GM12878 (cell line): ENCODE measurements around the gene LRRC56. TPM values are rescaled to one million over a fixed set of nuclear protein-coding genes. Genes with fewer than 3 reads are reported as not detected.

Source experiments
- BCL11A ChIP-seq: IDR thresholded peaks from 2 replicates; pipeline ENCODE4 v1.6.1; 2011; ENCODE audit warnings: low read depth, low read length
- CBX5 ChIP-seq: sonication (generic); IDR thresholded peaks from 2 replicates; pipeline ENCODE4 v1.6.1; 2016; ENCODE audit warnings: low read depth, moderate library complexity, mild to moderate bottlenecking, inconsistent platforms
- EP300 ChIP-seq, 2 experiments: fragments of 150-350 bp in 1 of 2; IDR thresholded peaks; 2 replicates each; pipeline ENCODE4 v1.6.1; 2011 to 2012; ENCODE audit warnings: low read depth in 2 of 2, low read length in 2 of 2, borderline replicate concordance in 1 of 2, improper control_type of control experiment in 1 of 2, inconsistent platforms in 1 of 2; ENCODE audit not compliant: control insufficient read depth in 1 of 2
- ESRRA ChIP-seq: IDR thresholded peaks from 2 replicates; pipeline ENCODE4 v1.6.1; 2012; ENCODE audit warnings: mild to moderate bottlenecking, low read length, improper control_type of control experiment
- EZH2 ChIP-seq: IDR thresholded peaks from 2 replicates; pipeline ENCODE4 v1.6.1; 2012; ENCODE audit warnings: low read depth, mild to moderate bottlenecking, control low read depth, inconsistent platforms, low read length, borderline replicate concordance; ENCODE audit not compliant: control insufficient read depth
- GATAD2B ChIP-seq: fragments of 450-650 bp; conservative IDR thresholded peaks from 2 replicates; pipeline ENCODE4 v1.6.1; 2017; ENCODE audit warnings: low read depth, mild to moderate bottlenecking, moderate library complexity
- HDGF ChIP-seq: fragments of 450-650 bp; IDR thresholded peaks from 2 replicates; pipeline ENCODE4 v1.6.1; 2016; ENCODE audit warnings: antibody characterized with exemption
- IKZF1 ChIP-seq: fragments of 450-650 bp; conservative IDR thresholded peaks from 2 replicates; pipeline ENCODE4 v1.6.1; 2017; ENCODE audit warnings: antibody characterized with exemption, mild to moderate bottlenecking
- JUNB ChIP-seq: IDR thresholded peaks from 2 replicates; pipeline ENCODE4 v1.6.1; 2016; ENCODE audit warnings: antibody characterized with exemption, mild to moderate bottlenecking
- JUND ChIP-seq: IDR thresholded peaks from 2 replicates; pipeline ENCODE4 v1.6.1; 2012; ENCODE audit warnings: low read depth, mild to moderate bottlenecking, low read length, improper control_type of control experiment, moderate library complexity
- MTA3 ChIP-seq: IDR thresholded peaks from 2 replicates; pipeline ENCODE4 v1.6.1; 2012; ENCODE audit warnings: low read length, inconsistent platforms, borderline replicate concordance
- MYB ChIP-seq: fragments of 150-350 bp; IDR thresholded peaks from 2 replicates; pipeline ENCODE4 v1.6.1; 2014; ENCODE audit warnings: mild to moderate bottlenecking, low read depth, low read length, borderline replicate concordance
- MYC ChIP-seq: IDR thresholded peaks from 2 replicates; pipeline ENCODE4 v1.6.1; 2011; ENCODE audit warnings: mild to moderate bottlenecking, low read length, moderate library complexity, inconsistent platforms; ENCODE audit not compliant: insufficient read depth, insufficient replicate concordance, insufficient read length, severe bottlenecking
- NFYA ChIP-seq: IDR thresholded peaks from 2 replicates; pipeline ENCODE4 v1.6.1; 2011; ENCODE audit warnings: low read depth, mild to moderate bottlenecking, low read length, improper control_type of control experiment, borderline replicate concordance
- NFYB ChIP-seq: IDR thresholded peaks from 2 replicates; pipeline ENCODE4 v1.6.1; 2011; ENCODE audit warnings: low read depth, mild to moderate bottlenecking, low read length, improper control_type of control experiment, moderate library complexity; ENCODE audit not compliant: insufficient read depth
- PML ChIP-seq: IDR thresholded peaks from 2 replicates; pipeline ENCODE4 v1.6.1; 2012; ENCODE audit warnings: low read length, inconsistent platforms
- POLR2AphosphoS2 ChIP-seq: IDR thresholded peaks from 2 replicates; pipeline ENCODE4 v1.6.1; 2011; ENCODE audit warnings: low read depth, mild to moderate bottlenecking, low read length, improper control_type of control experiment, moderate library complexity
- POLR2AphosphoS5 ChIP-seq: IDR thresholded peaks from 2 replicates; pipeline ENCODE4 v1.6.1; 2011; ENCODE audit warnings: mild to moderate bottlenecking, low read length, inconsistent platforms
- POU2F2 ChIP-seq: IDR thresholded peaks from 3 replicates; pipeline ENCODE4 v1.6.1; 2011; ENCODE audit warnings: low read depth, mild to moderate bottlenecking, low read length, borderline replicate concordance
- SREBF2 ChIP-seq: IDR thresholded peaks from 2 replicates; pipeline ENCODE4 v1.6.1; 2012; ENCODE audit warnings: mild to moderate bottlenecking, low read length
- STAT1 ChIP-seq: fragments of 450-650 bp; conservative IDR thresholded peaks from 2 replicates; pipeline ENCODE4 v1.6.1; 2014; ENCODE audit warnings: antibody characterized with exemption, mild to moderate bottlenecking
- SUZ12 ChIP-seq: fragments of 200-600 bp; sonication (generic); IDR thresholded peaks from one replicate; pipeline ENCODE4 v1.6.1; 2018; ENCODE audit warnings: antibody characterized with exemption, mild to moderate bottlenecking; ENCODE audit not compliant: unreplicated experiment
- ZBTB33 ChIP-seq: fragments of 450-650 bp; IDR thresholded peaks from 2 replicates; pipeline ENCODE4 v1.6.1; 2017; ENCODE audit warnings: mild to moderate bottlenecking
- ZNF384 ChIP-seq: IDR thresholded peaks from 2 replicates; pipeline ENCODE4 v1.6.1; 2012; ENCODE audit warnings: low read depth, mild to moderate bottlenecking, low read length, improper control_type of control experiment, borderline replicate concordance
- ZNF622 ChIP-seq: fragments of 450-650 bp; IDR thresholded peaks from 2 replicates; pipeline ENCODE4 v1.6.1; 2017; ENCODE audit warnings: mild to moderate bottlenecking, inconsistent platforms
- polyA plus RNA-seq, 11 experiments: library from polyadenylated mRNA; depleted of rRNA in 4 of 11; unstranded in 6 of 11; stranded (reverse) in 5 of 11; fragments of >200 nt; fragmentation: Nextera tagmentation in 4 of 11; fragmentation: Illumina TruSeq in 1 of 11; extraction: Ambion mirVana in 4 of 11; extraction: Trizol in 1 of 11; gene quantifications; 1 replicate in 1 of 11; 2 replicates in 10 of 11; pipeline versions ENCODE4 v1.2.1 to v1.2.3, GENCODE V29; 2011 to 2016; ENCODE audit warnings: inconsistent platforms in 2 of 11, missing spikeins in 2 of 11, low read depth in 1 of 11
- total RNA-seq, 4 experiments: library from RNA; depleted of rRNA in 3 of 4; stranded (reverse); fragments of >200 nt in 3 of 4; fragmentation: Illumina TruSeq in 1 of 4; extraction: Trizol in 1 of 4; gene quantifications; 2 replicates each; pipeline versions ENCODE4 v1.2.1 to v1.2.3, GENCODE V29; 2013 to 2021
- TF ChIP-seq, protein P1 (sequence below): IDR thresholded peaks from 2 replicates; pipeline ENCODE4 v1.6.1; 2012; ENCODE audit warnings: low read depth, low read length, improper control_type of control experiment
- TF ChIP-seq, protein P2 (sequence below): IDR thresholded peaks from 2 replicates; pipeline ENCODE4 v1.6.1; 2011; ENCODE audit warnings: borderline replicate concordance, low read depth, mild to moderate bottlenecking, moderate library complexity, low read length; ENCODE audit not compliant: insufficient read depth, poor library complexity, severe bottlenecking

The LRRC56 gene
- total and polyA plus RNA-seq, 10 of the 15 experiments (the other 5 are each of a cell fraction or from before 2014, with no cell fraction given), result 0.02 to 1.9 (median 0.75) TPM; not detected in 1

DNA sequence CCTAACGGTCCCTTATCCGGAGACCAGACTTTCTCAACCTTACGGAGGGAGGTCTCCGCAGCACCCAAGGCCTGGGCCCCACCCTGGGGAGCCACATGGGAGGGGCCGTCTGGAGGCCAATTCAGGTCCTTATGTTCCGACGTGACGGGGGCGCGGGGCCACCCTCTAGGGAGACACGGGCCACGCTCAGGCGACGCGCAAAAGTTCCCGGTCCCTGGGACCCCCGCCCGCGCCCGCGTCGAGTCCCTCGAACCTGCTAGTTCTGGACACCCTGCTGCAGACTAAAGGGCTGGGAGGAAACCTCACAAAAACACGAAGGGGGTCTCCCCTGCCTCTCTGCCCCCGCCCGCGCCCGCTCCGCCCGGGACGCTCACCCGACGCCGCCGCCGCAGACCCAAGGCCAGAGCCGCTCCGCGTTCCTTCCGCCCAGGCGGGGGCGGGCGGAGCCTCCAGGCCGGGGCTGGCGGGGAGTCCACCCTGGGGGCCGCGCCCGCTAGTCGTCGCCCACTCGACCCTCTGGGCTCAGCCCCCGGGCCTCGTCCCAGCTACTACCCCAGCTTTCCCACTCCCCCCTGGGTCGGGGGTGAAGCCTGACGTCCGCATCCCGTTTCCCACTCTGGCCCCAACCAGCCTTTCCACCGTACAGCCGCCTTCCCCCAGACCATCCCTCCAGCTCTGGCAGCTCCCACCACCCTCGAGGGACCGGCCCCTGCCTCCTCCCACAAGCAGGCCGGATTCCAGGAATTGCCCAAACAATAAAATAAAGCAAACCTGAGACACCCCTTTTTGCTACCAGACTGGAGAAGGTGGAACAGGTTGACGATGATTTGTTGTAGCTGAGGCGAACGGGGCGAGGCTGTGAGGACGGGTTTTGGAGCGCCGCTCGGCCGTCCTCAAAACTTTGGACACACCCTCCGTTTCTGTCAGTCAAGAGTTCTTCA, 33.0 kb upstream of the LRRC56 start (continued):
- TF ChIP-seq, protein P1, sequence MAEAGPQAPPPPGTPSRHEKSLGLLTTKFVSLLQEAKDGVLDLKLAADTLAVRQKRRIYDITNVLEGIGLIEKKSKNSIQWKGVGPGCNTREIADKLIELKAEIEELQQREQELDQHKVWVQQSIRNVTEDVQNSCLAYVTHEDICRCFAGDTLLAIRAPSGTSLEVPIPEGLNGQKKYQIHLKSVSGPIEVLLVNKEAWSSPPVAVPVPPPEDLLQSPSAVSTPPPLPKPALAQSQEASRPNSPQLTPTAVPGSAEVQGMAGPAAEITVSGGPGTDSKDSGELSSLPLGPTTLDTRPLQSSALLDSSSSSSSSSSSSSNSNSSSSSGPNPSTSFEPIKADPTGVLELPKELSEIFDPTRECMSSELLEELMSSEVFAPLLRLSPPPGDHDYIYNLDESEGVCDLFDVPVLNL, result no peak
- TF ChIP-seq ZBTB33, result no peak
- no peak for TF ChIP-seq CBX5
- TF ChIP-seq GATAD2B, result peak; percentile 87; the same call in 1 of the 2 replicates
- TF ChIP-seq ZNF384, result no peak
- TF ChIP-seq NFYB, result no peak
- no peak for TF ChIP-seq EZH2
- no peak for TF ChIP-seq SUZ12
- peak; percentile 67 for TF ChIP-seq IKZF1
- TF ChIP-seq EP300 (IDR thresholded peaks at IDR 0.05; ENCODE audit: borderline replicate concordance in 1 of 2, control insufficient read depth in 1 of 2, low read depth in 2 of 2, low read length in 2 of 2), result 0 out of 4 replicates have a peak, but pooled peaks of 1 of the 2 experiments have one; percentile 6
- no peak for TF ChIP-seq MTA3
- 0 out of 2 replicates have a peak, but pooled peaks have one; percentile 1 for TF ChIP-seq BCL11A
- no peak for TF ChIP-seq PML
- no peak for TF ChIP-seq JUND
- TF ChIP-seq SREBF2, result no peak
- TF ChIP-seq MYB, result no peak
- no peak for TF ChIP-seq POLR2AphosphoS2
- no peak for TF ChIP-seq NFYA
- no peak for TF ChIP-seq ESRRA
- no peak for TF ChIP-seq ZNF622
- TF ChIP-seq MYC, result no peak
- TF ChIP-seq JUNB, result no peak
- peak; percentile 39; the same call in 1 of the 2 replicates for TF ChIP-seq POLR2AphosphoS5
- no peak for TF ChIP-seq HDGF
- TF ChIP-seq STAT1, result no peak
- TF ChIP-seq POU2F2, result no peak
- TF ChIP-seq, protein P2, sequence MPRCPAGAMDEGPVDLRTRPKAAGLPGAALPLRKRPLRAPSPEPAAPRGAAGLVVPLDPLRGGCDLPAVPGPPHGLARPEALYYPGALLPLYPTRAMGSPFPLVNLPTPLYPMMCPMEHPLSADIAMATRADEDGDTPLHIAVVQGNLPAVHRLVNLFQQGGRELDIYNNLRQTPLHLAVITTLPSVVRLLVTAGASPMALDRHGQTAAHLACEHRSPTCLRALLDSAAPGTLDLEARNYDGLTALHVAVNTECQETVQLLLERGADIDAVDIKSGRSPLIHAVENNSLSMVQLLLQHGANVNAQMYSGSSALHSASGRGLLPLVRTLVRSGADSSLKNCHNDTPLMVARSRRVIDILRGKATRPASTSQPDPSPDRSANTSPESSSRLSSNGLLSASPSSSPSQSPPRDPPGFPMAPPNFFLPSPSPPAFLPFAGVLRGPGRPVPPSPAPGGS, result no peak
